CD4-positive, alpha-beta T cell (primary cell): Measurements from ENCODE around the gene NRN1L. TPM values are rescaled to one million over a fixed set of nuclear protein-coding genes. Genes with fewer than 3 reads are reported as not detected.

Source experiments
- ATAC-seq: fragments of 200-7000 bp; cut with Tn5 transposase; one replicate; pipeline ENCODE4 v1.10.0; 2022; ENCODE audit warnings: mild to moderate bottlenecking; ENCODE audit not compliant: poor library complexity
- CTCF ChIA-PET: fragments of 350-600 bp; sonication (Branson Sonifier 250); formaldehyde crosslinking; loops from one replicate; lab custom pipeline; 2021; ENCODE audit warnings: antibody characterized with exemption, inconsistent platforms; lab: Charles Lee
- POLR2A ChIA-PET: fragments of 350-600 bp; sonication (Branson Sonifier 250); formaldehyde crosslinking; loops from one replicate; lab custom pipeline; 2021; ENCODE audit warnings: antibody characterized with exemption, inconsistent platforms; lab: Charles Lee
- DNase-seq, 14 experiments: peaks; one replicate each; pipeline ENCODE4 v3.0.0-alpha.2; 2013 to 2020; ENCODE audit warnings: mixed read lengths in 2 of 14
- H3K27ac ChIP-seq, 2 donors: one replicate each; pipeline versions ENCODE4 v1.5.1 to v1.7.0; 2013; ENCODE audit warnings: low read length in 2 of 2, low read depth in 1 of 2, mild to moderate bottlenecking in 1 of 2
- H3K27me3 ChIP-seq, 2 experiments: 1 replicate in 1 of 2; 2 replicates in 1 of 2; pipeline versions ENCODE4 v1.6.1 to v1.7.0; 2013; ENCODE audit warnings: low read length in 2 of 2, control low read depth in 1 of 2, mild to moderate bottlenecking in 1 of 2, moderate library complexity in 1 of 2; ENCODE audit not compliant: insufficient read depth in 2 of 2, control insufficient read depth in 1 of 2
- H3K36me3 ChIP-seq: one replicate; pipeline ENCODE4 v1.6.1; 2013; ENCODE audit warnings: low read length, control low read depth; ENCODE audit not compliant: insufficient read depth
- H3K4me1 ChIP-seq: one replicate; pipeline ENCODE4 v1.6.1; 2013; ENCODE audit warnings: low read length, control low read depth; ENCODE audit not compliant: insufficient read depth
- H3K4me3 ChIP-seq: one replicate; pipeline ENCODE4 v1.5.1; 2013; ENCODE audit warnings: mild to moderate bottlenecking, low read length, moderate library complexity
- H3K9me3 ChIP-seq, 2 experiments: 1 replicate in 1 of 2; 2 replicates in 1 of 2; pipeline versions ENCODE4 v1.6.1 to v1.7.0; 2013; ENCODE audit warnings: low read length in 2 of 2, mild to moderate bottlenecking in 2 of 2, control low read depth in 1 of 2, moderate library complexity in 1 of 2; ENCODE audit not compliant: control insufficient read depth in 1 of 2, insufficient read depth in 1 of 2
- H3K27ac Mint-ChIP-seq: one replicate; pipeline ENCODE4 v1.8.0; 2020; ENCODE audit warnings: mixed read lengths
- H3K27me3 Mint-ChIP-seq: one replicate; pipeline ENCODE4 v1.8.0; 2021; ENCODE audit warnings: mixed read lengths
- H3K36me3 Mint-ChIP-seq: one replicate; pipeline ENCODE4 v1.8.0; 2021; ENCODE audit warnings: low read depth, mixed read lengths
- H3K4me1 Mint-ChIP-seq: one replicate; pipeline ENCODE4 v1.8.0; 2021; ENCODE audit warnings: low read depth, mixed read lengths
- H3K4me3 Mint-ChIP-seq: one replicate; pipeline ENCODE4 v1.8.0; 2020; ENCODE audit warnings: mild to moderate bottlenecking, mixed read lengths
- H3K9me3 Mint-ChIP-seq: one replicate; pipeline ENCODE4 v1.8.0; 2020; ENCODE audit warnings: mixed read lengths
- CTCF ChIP-seq: fragments of 200-600 bp; IDR thresholded peaks from one replicate; pipeline ENCODE4 v1.8.0; 2022; ENCODE audit warnings: antibody characterized with exemption, mild to moderate bottlenecking
- intact Hi-C, 2 experiments: fragments of 100-400 bp; cut with DNase I in 1 of 2; cut with micrococcal nuclease in 1 of 2; formaldehyde crosslinking; loops; one replicate each; pipeline versions ENCODE4 v1.15.1 to v1.9.0; 2023 to 2025; cut with DNase I, micrococcal nuclease
- total RNA-seq, 174 experiments: library from RNA in 2 of 174; stranded (reverse) in 2 of 174; gene quantifications; one replicate each; pipeline ENCODE4 v1.2.3 and lab custom pipeline; 2021 to 2026

Gene NRN1L
- total RNA-seq, 2 experiments from 2014 or later, result 2.9 to 4.4 TPM

GRCh38 chr16:67935101-67935401 lies 50.4 kb downstream of the NRN1L start:
- ATAC-seq (no peak), DNase-seq (no peak)
- ChIA-PET POLR2A (interaction anchor here (0.6 to 3.8 kb wide), 42 partner anchors 9 to 454 kb away, joined by 3 to 44 read pairs (median 6); partner anchors contain the start of genes ACD, ATP6V0D1, CENPT and CTCF), CTCF (interaction anchor here (1.0 to 2.7 kb wide), 4 partner anchors 51 to 118 kb away, joined by 3 to 10 read pairs (median 8); partner anchors contain the start of genes DDX28 and DUS2)
- Mint-ChIP-seq H3K36me3 (peaks cover 53% of the 10 kb centered on the region), H3K9me3 (no peaks in the 10 kb centered on the region), H3K27me3 (no peaks in the 10 kb centered on the region), H3K27ac (peak overlapping the region; percentile 95), H3K4me1 (peaks cover 33% of the 10 kb centered on the region), H3K4me3 (peak overlapping the region; percentile 98)
- Histone ChIP-seq H3K27ac (peak overlapping the region; percentile 74 to 84), H3K4me3 (peak overlapping the region; percentile 96), H3K9me3 (no peaks in the 10 kb centered on the region), H3K36me3 (peaks cover 39% of the 10 kb centered on the region), H3K27me3 (no peaks in the 10 kb centered on the region), H3K4me1 (peaks cover 43% of the 10 kb centered on the region)
- TF ChIP-seq CTCF, result no peak
- intact Hi-C loops, result loop anchor here (2.0 to 5.0 kb wide), 4 partner anchors 42 to 150 kb away; partner anchors contain the start of genes PSKH1 (in 2 of the 2) and NFATC3 (in 1 of the 2)

- DNase-seq (peak; percentile 86 to 99 (median 94)), ATAC-seq (peak; percentile 91)
- Mint-ChIP-seq H3K4me1 (peaks cover 38% of the 10 kb centered on the region), H3K4me3 (peak overlapping the region; percentile 98), H3K27ac (peak overlapping the region; percentile 95), H3K27me3 (no peaks in the 10 kb centered on the region), H3K36me3 (peaks cover 53% of the 10 kb centered on the region), H3K9me3 (no peaks in the 10 kb centered on the region)
- ChIA-PET POLR2A (interaction anchor here (0.6 to 3.8 kb wide), 46 partner anchors 9 to 454 kb away, joined by 3 to 44 read pairs (median 5); partner anchors contain the start of genes ACD, ATP6V0D1, CENPT and CTCF), CTCF (interaction anchor here (1.0 to 2.7 kb wide), 4 partner anchors 52 to 119 kb away, joined by 3 to 10 read pairs (median 8); partner anchors contain the start of genes DDX28 and DUS2)
- Histone ChIP-seq H3K4me1 (peaks cover 48% of the 10 kb centered on the region), H3K36me3 (peaks cover 34% of the 10 kb centered on the region), H3K4me3 (peak overlapping the region; percentile 96), H3K9me3 (no peaks in the 10 kb centered on the region), H3K27ac (peak overlapping the region; percentile 84 to 89), H3K27me3 (no peaks in the 10 kb centered on the region)
- intact Hi-C loops, result loop anchor here (1.0 to 5.0 kb wide), 9 partner anchors 33 to 149 kb away; partner anchors contain the start of genes PSKH1 (in 2 of the 2), SLC12A4 (in 2 of the 2), DDX28 (in 1 of the 2) and DUS2 (in 1 of the 2)
- TF ChIP-seq CTCF, result no peak
Observed at GRCh38 chr16:67935402-67936123, 50.9 kb downstream of the NRN1L start.

Other genes starting within 250 kb of the NRN1L start
- gene CARMIL2, start 239.7 kb upstream of the NRN1L start, total RNA-seq, result 100 to 1,000 TPM; 147 to 148 TPM
- gene ACD, start 224.6 kb upstream of the NRN1L start, total RNA-seq, result 10 to 100 TPM; 21.6 to 26.0 TPM
- 1 to 10 TPM; 4.5 to 4.7 TPM for gene PARD6A, start 223.9 kb upstream of the NRN1L start, total RNA-seq
- 1 to 10 TPM; 2.0 to 3.5 TPM for gene ENKD1, start 218.1 kb upstream of the NRN1L start, total RNA-seq
- gene C16orf86, start 218.1 kb upstream of the NRN1L start, total RNA-seq, result 1 to 10 TPM; 2.0 to 2.4 TPM
- 1 to 10 TPM; 2.8 to 3.7 TPM for gene GFOD2, start 165.6 kb upstream of the NRN1L start, total RNA-seq
- 10 to 100 TPM; 12.0 to 13.6 TPM for gene RANBP10, start 78.3 kb upstream of the NRN1L start, total RNA-seq
- gene TSNAXIP1, start 78.0 kb upstream of the NRN1L start, total RNA-seq, result under 1 TPM; 0.52 to 0.61 TPM
- gene THAP11, start 42.6 kb upstream of the NRN1L start, total RNA-seq, result 10 to 100 TPM; 31.2 to 32.1 TPM
- 10 to 100 TPM; 24.0 to 25.7 TPM for gene NUTF2, start 38.0 kb upstream of the NRN1L start, total RNA-seq
- 10 to 100 TPM; 77.5 to 84.1 TPM for gene CENPT, start 37.2 kb upstream of the NRN1L start, total RNA-seq
- 100 to 1,000 TPM; 134 to 145 TPM for gene EDC4, start 11.8 kb upstream of the NRN1L start, total RNA-seq
- 10 to 100 TPM; 11.4 to 13.3 TPM for gene PSKH1, start 8.4 kb downstream of the NRN1L start, total RNA-seq
- 10 to 100 TPM; 18.3 to 19.5 TPM for gene CTRL, start 47.0 kb downstream of the NRN1L start, total RNA-seq
- gene PSMB10, start 52.0 kb downstream of the NRN1L start, total RNA-seq, result 10 to 100 TPM; 68.7 to 71.6 TPM
- gene LCAT, start 59.2 kb downstream of the NRN1L start, total RNA-seq, result 1 to 10 TPM; 5.9 to 6.3 TPM
- gene SLC12A4, start 83.8 kb downstream of the NRN1L start, total RNA-seq, result 10 to 100 TPM; 15.1 to 17.7 TPM
- gene DPEP3, start 95.6 kb downstream of the NRN1L start, total RNA-seq, result under 1 TPM; 0.53 to 0.63 TPM
- gene DPEP2, start 114.6 kb downstream of the NRN1L start, total RNA-seq, result 10 to 100 TPM; 42.2 to 43.5 TPM
- gene DPEP2NB, start 131.0 kb downstream of the NRN1L start, total RNA-seq, result not detected
- gene DDX28, start 138.3 kb downstream of the NRN1L start, total RNA-seq, result 10 to 100 TPM; 18.9 to 19.4 TPM
- 10 to 100 TPM; 10.4 to 13.6 TPM for gene DUS2, start 138.4 kb downstream of the NRN1L start, total RNA-seq
- 10 to 100 TPM; 84.8 to 94.4 TPM for gene NFATC3, start 200.5 kb downstream of the NRN1L start, total RNA-seq